HepG2 (cell line): ENCODE measurements around the gene UBC. TPM values are rescaled to one million over a fixed set of nuclear protein-coding genes. Genes with fewer than 3 reads are reported as not detected.

ENCODE experiments used
- AKAP8 ChIP-seq: sonication (generic); formaldehyde crosslinking; IDR thresholded peaks from 2 replicates; pipeline ENCODE4 v1.5.1; 2020; ENCODE audit warnings: mild to moderate bottlenecking, missing genetic modification reagents
- ARHGAP35 ChIP-seq: sonication (generic); formaldehyde crosslinking; IDR thresholded peaks from 2 replicates; pipeline ENCODE4 v1.9.0; 2022; ENCODE audit warnings: mild to moderate bottlenecking, inconsistent platforms, moderate library complexity, missing genetic modification reagents, borderline replicate concordance
- ASH2L ChIP-seq: fragments of 300-600, 200-600 bp; sonication (generic); IDR thresholded peaks from 2 replicates; pipeline ENCODE4 v1.7.0; 2017; ENCODE audit warnings: low read depth, mild to moderate bottlenecking, moderate library complexity, mixed read lengths, low read length; ENCODE audit not compliant: insufficient read length
- BCL6 ChIP-seq: IDR thresholded peaks from 2 replicates; pipeline ENCODE4 v1.6.1; 2016; ENCODE audit warnings: missing genetic modification reagents, missing compliant biosample characterization
- CEBPZ ChIP-seq: IDR thresholded peaks from 2 replicates; pipeline ENCODE4 v1.6.1; 2012; ENCODE audit warnings: low read length, improper control_type of control experiment
- FOSL1 ChIP-seq: sonication (generic); formaldehyde crosslinking; IDR thresholded peaks from 2 replicates; pipeline ENCODE4 v1.9.0; 2021; ENCODE audit warnings: missing genetic modification reagents, borderline replicate concordance
- GLI4 ChIP-seq: sonication (generic); formaldehyde crosslinking; IDR thresholded peaks from 2 replicates; pipeline ENCODE4 v1.5.1; 2020; ENCODE audit warnings: missing genetic modification reagents, mild to moderate bottlenecking, moderate library complexity, borderline replicate concordance
- KDM5B ChIP-seq: sonication (generic); formaldehyde crosslinking; IDR thresholded peaks from 2 replicates; pipeline ENCODE4 v1.4.0; 2020; ENCODE audit warnings: missing genetic modification reagents, mild to moderate bottlenecking, borderline replicate concordance
- MTA1 ChIP-seq: sonication (generic); formaldehyde crosslinking; IDR thresholded peaks from 2 replicates; pipeline ENCODE4 v1.4.0; 2020; ENCODE audit warnings: missing genetic modification reagents, mild to moderate bottlenecking, borderline replicate concordance
- MYNN ChIP-seq: sonication (generic); formaldehyde crosslinking; IDR thresholded peaks from 2 replicates; pipeline ENCODE4 v1.4.0; 2020; ENCODE audit warnings: mild to moderate bottlenecking, low read depth, missing genetic modification reagents
- NR2F1 ChIP-seq, 2 experiments: fragments of 450-650 bp in 1 of 2; formaldehyde crosslinking in 1 of 2; IDR thresholded peaks; 2 replicates each; pipeline versions ENCODE4 v1.5.0 to v1.6.1; 2016 to 2020; ENCODE audit warnings: mild to moderate bottlenecking in 1 of 2, missing compliant biosample characterization in 1 of 2, missing genetic modification reagents in 1 of 2, moderate library complexity in 1 of 2
- SRSF4 ChIP-seq: fragments of 200-400 bp; formaldehyde crosslinking; IDR thresholded peaks from one replicate; pipeline ENCODE4 v1.6.1; 2018; ENCODE audit warnings: mild to moderate bottlenecking, low read depth, low read length, moderate library complexity; ENCODE audit not compliant: poor library complexity, severe bottlenecking
- ZNF136 ChIP-seq: sonication (generic); formaldehyde crosslinking; IDR thresholded peaks from 2 replicates; pipeline ENCODE4 v1.8.1; 2022; ENCODE audit warnings: low read depth, mild to moderate bottlenecking, moderate library complexity, missing genetic modification reagents
- ZNF225 ChIP-seq: sonication (generic); formaldehyde crosslinking; IDR thresholded peaks from 2 replicates; pipeline ENCODE4 v1.4.0; 2020; ENCODE audit warnings: mild to moderate bottlenecking, missing genetic modification reagents
- ZNF430 ChIP-seq: sonication (generic); formaldehyde crosslinking; IDR thresholded peaks from 2 replicates; pipeline ENCODE4 v1.9.0; 2021; ENCODE audit warnings: mild to moderate bottlenecking, missing genetic modification reagents
- ZNF550 ChIP-seq: sonication (generic); formaldehyde crosslinking; IDR thresholded peaks from 2 replicates; pipeline ENCODE4 v1.4.0; 2020; ENCODE audit warnings: mild to moderate bottlenecking, missing genetic modification reagents, borderline replicate concordance
- ZNF557 ChIP-seq: sonication (generic); formaldehyde crosslinking; IDR thresholded peaks from 2 replicates; pipeline ENCODE4 v1.4.0; 2020; ENCODE audit warnings: missing genetic modification reagents
- ZNF737 ChIP-seq: sonication (generic); formaldehyde crosslinking; IDR thresholded peaks from 2 replicates; pipeline ENCODE4 v1.5.0; 2020; ENCODE audit warnings: missing genetic modification reagents, mild to moderate bottlenecking, borderline replicate concordance
- ZNF841 ChIP-seq: sonication (generic); formaldehyde crosslinking; IDR thresholded peaks from 2 replicates; pipeline ENCODE4 v1.8.1; 2023; ENCODE audit warnings: missing genetic modification reagents, borderline replicate concordance
- polyA plus RNA-seq, 8 experiments: library from polyadenylated mRNA; depleted of rRNA in 3 of 8; stranded (reverse) in 7 of 8; unstranded in 1 of 8; fragments of >200 nt; fragmentation: Illumina TruSeq in 4 of 8; extraction: Trizol in 4 of 8; gene quantifications; 2 replicates each; pipeline versions ENCODE4 v1.2.1 to v1.2.3, GENCODE V29; 2011 to 2016; ENCODE audit warnings: low read depth in 4 of 8, missing spikeins in 1 of 8, mixed read lengths in 1 of 8; ENCODE audit not compliant: insufficient read depth in 1 of 8
- total RNA-seq, 5 experiments: library from RNA; depleted of rRNA; stranded (reverse); fragments of >200 nt; fragmentation: Illumina TruSeq; extraction: Trizol; gene quantifications; 2 replicates each; pipeline ENCODE4 v1.2.3, GENCODE V29; 2016; ENCODE audit warnings: low read depth in 1 of 5
- TF ChIP-seq, protein P1 (sequence below): sonication (generic); formaldehyde crosslinking; IDR thresholded peaks from 2 replicates; pipeline ENCODE4 v1.4.0; 2020; ENCODE audit warnings: missing genetic modification reagents
- TF ChIP-seq, protein P2 (sequence below): sonication (generic); formaldehyde crosslinking; IDR thresholded peaks from 2 replicates; pipeline ENCODE4 v1.8.1; 2023; ENCODE audit warnings: missing genetic modification reagents, inconsistent platforms, borderline replicate concordance

The UBC gene
- total and polyA plus RNA-seq, 2 of the 13 experiments (the other 11 are each of a cell fraction or from before 2014, with no cell fraction given) = 805 to 1,432 TPM

DNA sequence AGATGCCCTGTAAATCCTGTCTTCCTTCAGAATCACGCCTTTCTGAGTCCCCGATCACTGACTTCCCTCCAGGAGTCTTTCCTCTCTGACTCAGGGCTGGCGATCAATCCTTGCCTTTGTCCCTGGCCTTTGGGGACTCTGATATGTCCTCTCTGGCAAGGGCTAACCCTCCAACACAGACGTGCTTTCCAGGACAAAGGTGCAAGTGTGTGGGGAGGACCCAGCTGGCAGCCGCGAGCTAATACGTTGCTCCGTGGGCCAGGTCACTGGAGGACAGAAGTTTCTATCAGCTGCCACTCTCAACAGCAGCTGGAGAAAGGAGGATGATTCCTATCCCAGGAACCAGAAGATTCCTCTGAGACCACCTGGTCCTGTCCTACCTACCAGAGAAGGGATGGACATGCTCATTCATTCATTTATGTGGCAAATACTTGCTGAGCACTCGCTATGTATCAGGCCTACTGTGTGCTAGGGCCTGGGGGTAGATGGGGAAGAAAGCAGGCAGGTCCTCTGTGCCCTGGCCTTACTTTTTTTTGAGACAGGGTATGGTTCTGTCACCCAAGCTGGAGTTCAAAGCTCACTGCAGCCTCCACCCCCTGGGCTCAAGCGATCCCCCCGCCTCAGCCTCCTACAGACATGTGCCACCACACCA is 42.3 kb downstream of the UBC start (continued):
- TF ChIP-seq ZNF136 (CRISPR knock-in tag) (no peak), ZNF430 (CRISPR knock-in tag) (peak; percentile 47; the same call in 1 of the 2 replicates), FOSL1 (CRISPR knock-in tag) (no peak), ZNF550 (CRISPR knock-in tag) (no peak), GLI4 (CRISPR knock-in tag) (no peak), BCL6 (CRISPR knock-in tag) (peak; percentile 66; the same call in 1 of the 2 replicates), ZNF557 (no peak), ZNF841 (no peak), SRSF4 (no peak), KDM5B (no peak), ZNF737 (CRISPR knock-in tag) (no peak), MYNN (no peak), AKAP8 (CRISPR knock-in tag) (no peak), ZNF225 (CRISPR knock-in tag) (peak; percentile 46; the same call in 1 of the 2 replicates), NR2F1 (CRISPR knock-in tag; IDR thresholded peaks at IDR 0.05) (no peak), ASH2L (no peak), ARHGAP35 (CRISPR knock-in tag) (no peak), CEBPZ (no peak), MTA1 (CRISPR knock-in tag) (no peak)
- TF ChIP-seq, protein P1, sequence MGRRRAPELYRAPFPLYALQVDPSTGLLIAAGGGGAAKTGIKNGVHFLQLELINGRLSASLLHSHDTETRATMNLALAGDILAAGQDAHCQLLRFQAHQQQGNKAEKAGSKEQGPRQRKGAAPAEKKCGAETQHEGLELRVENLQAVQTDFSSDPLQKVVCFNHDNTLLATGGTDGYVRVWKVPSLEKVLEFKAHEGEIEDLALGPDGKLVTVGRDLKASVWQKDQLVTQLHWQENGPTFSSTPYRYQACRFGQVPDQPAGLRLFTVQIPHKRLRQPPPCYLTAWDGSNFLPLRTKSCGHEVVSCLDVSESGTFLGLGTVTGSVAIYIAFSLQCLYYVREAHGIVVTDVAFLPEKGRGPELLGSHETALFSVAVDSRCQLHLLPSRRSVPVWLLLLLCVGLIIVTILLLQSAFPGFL = no peak
- TF ChIP-seq, protein P2, sequence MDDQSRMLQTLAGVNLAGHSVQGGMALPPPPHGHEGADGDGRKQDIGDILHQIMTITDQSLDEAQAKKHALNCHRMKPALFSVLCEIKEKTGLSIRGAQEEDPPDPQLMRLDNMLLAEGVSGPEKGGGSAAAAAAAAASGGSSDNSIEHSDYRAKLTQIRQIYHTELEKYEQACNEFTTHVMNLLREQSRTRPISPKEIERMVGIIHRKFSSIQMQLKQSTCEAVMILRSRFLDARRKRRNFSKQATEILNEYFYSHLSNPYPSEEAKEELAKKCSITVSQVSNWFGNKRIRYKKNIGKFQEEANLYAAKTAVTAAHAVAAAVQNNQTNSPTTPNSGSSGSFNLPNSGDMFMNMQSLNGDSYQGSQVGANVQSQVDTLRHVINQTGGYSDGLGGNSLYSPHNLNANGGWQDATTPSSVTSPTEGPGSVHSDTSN (CRISPR knock-in tag) = no peak
